Lower leg skin (tissue), 3 donors: ENCODE data around the gene RPL7A.

Experiments used
- CTCF ChIP-seq, 3 donors: fragments of 450-650 bp; IDR thresholded peaks; one replicate each; pipeline ENCODE4 v1.5.1; 2016; ENCODE audit warnings: antibody characterized with exemption in 3 of 3, mild to moderate bottlenecking in 3 of 3, moderate library complexity in 2 of 3
- POLR2A ChIP-seq, 2 donors: fragments of 450-650 bp; IDR thresholded peaks; one replicate each; pipeline ENCODE4 v1.6.1; 2016 to 2017; ENCODE audit warnings: antibody characterized with exemption in 2 of 2, mild to moderate bottlenecking in 1 of 2, moderate library complexity in 1 of 2

DNA sequence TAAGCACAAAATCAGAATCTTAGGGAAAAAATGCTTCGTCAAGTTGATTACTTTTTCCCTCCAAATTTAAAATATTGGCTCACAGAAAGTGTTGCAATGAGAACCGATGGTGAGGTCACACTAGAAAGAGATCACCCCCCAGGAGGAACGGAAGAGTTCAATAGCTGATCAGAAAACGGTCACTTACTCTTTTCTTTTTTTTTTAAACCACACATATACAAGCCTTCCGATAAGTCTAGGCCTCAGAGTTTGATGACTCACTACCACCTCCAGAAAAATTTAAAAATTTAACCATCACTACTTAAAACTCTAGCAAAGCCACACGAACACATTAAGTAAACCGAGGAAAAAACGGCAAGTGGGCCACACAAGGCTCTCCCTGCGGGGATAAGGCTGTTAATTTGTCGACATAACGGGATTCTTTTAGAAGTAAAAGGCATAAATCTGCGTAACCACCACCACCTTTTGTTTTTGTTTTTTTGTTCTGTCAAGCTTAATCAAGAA is 26.6 kb downstream of the RPL7A start:
- TF ChIP-seq CTCF (IDR thresholded peaks at IDR 0.05) (no peak), POLR2A (IDR thresholded peaks at IDR 0.05) (no peak)
